HG02759 (cell line): ENCODE results near the gene PGAP3.
"Not testable (repeated sequence)": the region's sequence is repeated elsewhere in the genome, so short reads cannot be mapped to it uniquely, and the experiment has no call there.

Experiments
- ATAC-seq: cut with Tn5 transposase; IDR thresholded peaks from one replicate; pipeline ENCODE4 v1.9.1; 2021; ENCODE audit warnings: mild to moderate bottlenecking, moderate library complexity; ENCODE audit not compliant: unreplicated experiment

PGAP3 gene, protein sequence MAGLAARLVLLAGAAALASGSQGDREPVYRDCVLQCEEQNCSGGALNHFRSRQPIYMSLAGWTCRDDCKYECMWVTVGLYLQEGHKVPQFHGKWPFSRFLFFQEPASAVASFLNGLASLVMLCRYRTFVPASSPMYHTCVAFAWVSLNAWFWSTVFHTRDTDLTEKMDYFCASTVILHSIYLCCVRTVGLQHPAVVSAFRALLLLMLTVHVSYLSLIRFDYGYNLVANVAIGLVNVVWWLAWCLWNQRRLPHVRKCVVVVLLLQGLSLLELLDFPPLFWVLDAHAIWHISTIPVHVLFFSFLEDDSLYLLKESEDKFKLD

GRCh38 chr17:39687546-39688474, at the start of gene PGAP3:
Gene PGAP3 (minus strand): TSS chr17:39688057. CDS start chr17:39688014, 43 bp downstream.
- peak; percentile 94 for ATAC-seq

DNA sequence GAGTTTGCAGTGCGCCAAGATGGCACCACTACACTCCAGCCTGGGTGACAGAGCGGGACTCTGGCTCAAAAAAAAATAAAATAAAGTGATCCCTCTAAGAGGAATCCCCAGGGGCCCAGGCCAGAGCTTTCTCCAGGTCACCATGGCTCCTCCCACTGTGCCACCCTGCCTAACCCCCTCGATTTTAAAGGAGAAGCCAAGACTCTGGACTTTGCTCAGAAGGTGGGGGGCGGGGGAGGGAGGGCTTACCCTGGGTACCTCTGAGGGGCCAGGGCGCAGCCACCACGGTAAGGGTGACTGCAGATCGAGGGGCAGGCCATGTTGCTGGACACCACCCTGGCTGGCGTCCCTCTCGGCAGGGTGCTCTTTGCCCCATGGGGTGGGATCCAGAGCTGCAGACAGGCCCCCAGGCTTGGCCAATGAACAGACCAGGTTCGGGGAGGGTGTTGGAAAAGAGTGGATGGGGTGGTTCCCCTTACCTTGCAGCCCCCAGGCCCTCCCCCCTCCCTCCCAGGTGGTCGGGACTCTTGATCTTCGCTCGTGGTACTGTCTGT, 49.4 kb upstream of the PGAP3 start:
- no peak for ATAC-seq

- no peak for ATAC-seq
These were observed 48.7 kb upstream of the PGAP3 start for GRCh38 chr17:39736319-39737165.

GRCh38 chr17:39735882-39736281, 48.0 kb upstream of the PGAP3 start:
- ATAC-seq: no peak

- ATAC-seq: no peak
These were observed 44.7 kb upstream of the PGAP3 start for GRCh38 chr17:39732586-39732985.

GRCh38 chr17:39730095-39730921, 42.5 kb upstream of the PGAP3 start, which contains the start of gene MIEN1:
Gene MIEN1 (minus strand): TSS chr17:39730532. CDS start chr17:39730495, 37 bp downstream.
- ATAC-seq: peak; percentile 90

- no peak for ATAC-seq
These were observed 41.5 kb upstream of the PGAP3 start for GRCh38 chr17:39729280-39729851.

DNA sequence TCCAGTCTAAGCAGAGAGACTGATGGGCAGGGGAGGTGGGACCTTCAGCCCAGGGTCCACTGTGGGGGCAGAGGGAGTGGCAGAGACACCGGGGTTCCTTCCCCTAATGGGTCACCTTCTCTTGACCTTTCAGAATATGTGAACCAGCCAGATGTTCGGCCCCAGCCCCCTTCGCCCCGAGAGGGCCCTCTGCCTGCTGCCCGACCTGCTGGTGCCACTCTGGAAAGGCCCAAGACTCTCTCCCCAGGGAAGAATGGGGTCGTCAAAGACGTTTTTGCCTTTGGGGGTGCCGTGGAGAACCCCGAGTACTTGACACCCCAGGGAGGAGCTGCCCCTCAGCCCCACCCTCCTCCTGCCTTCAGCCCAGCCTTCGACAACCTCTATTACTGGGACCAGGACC, 39.7 kb upstream of the PGAP3 start:
- no peak for ATAC-seq

DNA sequence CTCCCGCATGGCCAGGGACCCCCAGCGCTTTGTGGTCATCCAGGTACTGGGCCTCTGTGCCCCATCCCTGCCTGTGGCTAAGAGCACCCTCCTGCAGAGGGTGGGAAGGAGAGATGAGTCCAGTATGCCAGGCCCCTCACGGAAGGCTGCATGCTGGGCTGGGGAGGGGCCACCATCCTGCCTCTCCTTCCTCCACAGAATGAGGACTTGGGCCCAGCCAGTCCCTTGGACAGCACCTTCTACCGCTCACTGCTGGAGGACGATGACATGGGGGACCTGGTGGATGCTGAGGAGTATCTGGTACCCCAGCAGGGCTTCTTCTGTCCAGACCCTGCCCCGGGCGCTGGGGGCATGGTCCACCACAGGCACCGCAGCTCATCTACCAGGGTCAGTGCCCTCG, 38.8 kb upstream of the PGAP3 start:
- ATAC-seq: no peak

GRCh38 chr17:39725923-39726322, 38.1 kb upstream of the PGAP3 start:
- ATAC-seq: not testable (repeated sequence)

DNA sequence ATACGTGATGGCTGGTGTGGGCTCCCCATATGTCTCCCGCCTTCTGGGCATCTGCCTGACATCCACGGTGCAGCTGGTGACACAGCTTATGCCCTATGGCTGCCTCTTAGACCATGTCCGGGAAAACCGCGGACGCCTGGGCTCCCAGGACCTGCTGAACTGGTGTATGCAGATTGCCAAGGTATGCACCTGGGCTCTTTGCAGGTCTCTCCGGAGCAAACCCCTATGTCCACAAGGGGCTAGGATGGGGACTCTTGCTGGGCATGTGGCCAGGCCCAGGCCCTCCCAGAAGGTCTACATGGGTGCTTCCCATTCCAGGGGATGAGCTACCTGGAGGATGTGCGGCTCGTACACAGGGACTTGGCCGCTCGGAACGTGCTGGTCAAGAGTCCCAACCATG, 36.9 kb upstream of the PGAP3 start:
- ATAC-seq: no peak

DNA sequence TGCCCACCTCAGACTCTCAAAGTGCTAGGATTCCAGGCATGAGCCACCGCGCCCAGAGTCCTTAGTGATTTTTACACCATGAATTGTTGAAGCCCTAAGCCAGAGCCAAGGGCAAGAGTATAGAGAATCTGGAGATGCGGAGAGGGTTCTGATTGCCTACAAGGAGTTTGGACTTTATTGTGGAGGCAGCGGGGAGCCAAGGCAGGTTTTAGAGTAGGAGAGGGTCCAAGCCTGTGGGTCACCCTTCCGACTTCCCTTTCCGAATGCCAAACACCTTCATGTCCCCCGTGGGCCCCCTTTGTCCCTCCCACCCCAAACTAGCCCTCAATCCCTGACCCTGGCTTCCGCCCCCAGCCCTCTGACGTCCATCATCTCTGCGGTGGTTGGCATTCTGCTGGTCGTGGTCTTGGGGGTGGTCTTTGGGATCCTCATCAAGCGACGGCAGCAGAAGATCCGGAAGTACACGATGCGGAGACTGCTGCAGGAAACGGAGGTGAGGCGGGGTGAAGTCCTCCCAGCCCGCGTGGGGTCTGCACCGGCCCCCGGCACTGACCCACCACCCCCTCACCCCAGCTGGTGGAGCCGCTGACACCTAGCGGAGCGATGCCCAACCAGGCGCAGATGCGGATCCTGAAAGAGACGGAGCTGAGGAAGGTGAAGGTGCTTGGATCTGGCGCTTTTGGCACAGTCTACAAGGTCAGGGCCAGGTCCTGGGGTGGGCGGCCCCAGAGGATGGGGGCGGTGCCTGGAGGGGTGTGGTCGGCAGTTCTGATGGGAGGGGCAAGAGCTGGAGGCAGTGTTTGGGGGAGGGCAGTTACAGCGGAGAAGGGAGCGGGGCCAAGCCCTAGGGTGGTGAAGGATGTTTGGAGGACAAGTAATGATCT, 35.4 kb upstream of the PGAP3 start:
- no peak for ATAC-seq

DNA sequence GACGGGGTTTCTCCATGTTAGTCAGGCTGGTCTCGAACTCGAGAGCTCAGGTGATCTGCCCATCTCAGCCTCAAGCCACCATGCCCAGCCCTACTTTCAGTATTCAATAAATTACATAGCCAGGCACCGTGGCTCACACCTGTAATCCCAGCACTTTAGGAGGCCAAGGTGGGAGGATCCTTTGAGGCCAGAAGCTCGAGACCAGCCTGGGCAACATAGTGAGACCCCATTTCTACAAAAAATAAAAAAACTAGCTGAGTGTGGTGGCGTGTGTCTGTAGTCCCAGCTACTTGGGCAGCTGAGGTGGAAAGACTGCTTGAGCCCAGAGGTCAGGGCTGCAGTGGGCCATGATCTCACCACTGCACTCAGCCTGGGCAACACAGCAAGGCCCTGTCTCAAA, 34.2 kb upstream of the PGAP3 start:
- ATAC-seq: no peak

GRCh38 chr17:39719563-39720355, 31.9 kb upstream of the PGAP3 start:
- no peak for ATAC-seq

DNA sequence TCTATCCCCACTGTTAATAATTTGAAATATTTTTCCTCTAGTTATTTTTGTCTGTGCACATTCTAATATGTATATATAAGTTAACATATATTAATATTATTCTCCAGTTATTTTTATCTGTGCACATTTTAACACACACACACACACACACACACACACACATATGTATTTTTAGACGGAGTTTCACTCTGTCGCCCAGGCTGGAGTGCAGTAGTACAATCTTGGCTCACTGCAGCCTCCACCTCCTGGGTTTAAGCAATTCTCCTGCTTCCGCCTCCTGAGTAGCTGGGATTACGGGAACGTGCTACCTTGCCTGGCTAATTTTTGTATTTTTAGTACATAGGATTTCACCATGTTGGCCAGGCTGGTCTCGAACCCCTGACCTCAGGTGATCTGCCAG, 29.8 kb upstream of the PGAP3 start:
- ATAC-seq: no peak

DNA sequence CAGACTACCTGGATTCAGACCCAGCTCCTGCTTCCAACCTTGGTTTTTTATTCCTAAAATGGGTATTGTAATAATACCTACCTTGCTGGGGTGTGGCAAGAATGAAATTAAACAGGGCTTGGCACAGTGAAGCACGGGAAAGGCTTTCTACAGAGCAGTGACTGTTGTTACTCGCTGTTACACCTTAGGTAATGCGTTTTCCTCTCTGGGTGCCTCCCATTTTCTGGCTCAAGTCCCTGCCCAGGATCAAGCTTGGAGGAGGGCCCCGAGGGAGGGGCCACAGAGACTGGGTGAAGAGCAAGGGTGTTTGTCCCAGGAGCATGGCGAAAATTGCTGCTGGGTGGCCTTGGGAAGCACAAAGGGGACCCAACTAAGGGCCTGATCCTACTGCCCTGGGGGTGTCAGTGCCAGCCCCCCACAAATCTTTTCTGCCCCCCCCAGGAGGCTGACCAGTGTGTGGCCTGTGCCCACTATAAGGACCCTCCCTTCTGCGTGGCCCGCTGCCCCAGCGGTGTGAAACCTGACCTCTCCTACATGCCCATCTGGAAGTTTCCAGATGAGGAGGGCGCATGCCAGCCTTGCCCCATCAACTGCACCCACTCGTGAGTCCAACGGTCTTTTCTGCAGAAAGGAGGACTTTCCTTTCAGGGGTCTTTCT, 29.2 kb upstream of the PGAP3 start:
- ATAC-seq: no peak
